ENCODE data around the gene MICALL2.

The MICALL2 gene

DNA sequence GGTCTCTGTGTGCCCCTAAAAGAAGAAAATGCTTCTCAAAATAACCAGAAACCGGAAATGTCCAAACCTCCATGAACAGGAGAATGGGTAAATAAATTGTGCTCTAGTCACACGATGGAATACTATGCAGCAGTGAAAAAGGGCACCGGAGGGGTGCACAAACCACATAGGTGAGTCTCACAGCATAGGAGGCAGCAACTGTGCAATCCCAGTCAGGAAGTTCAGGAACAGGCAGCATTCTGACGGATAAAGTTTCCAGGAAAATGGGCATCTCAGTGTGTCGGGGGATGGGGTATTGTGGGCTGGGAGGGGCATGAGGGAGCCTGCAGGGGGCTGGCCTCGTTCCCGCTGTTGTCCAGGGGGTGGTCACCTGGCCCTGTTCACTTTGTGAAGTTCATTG, 63.1 kb downstream of the MICALL2 start:
- no peak for DNase-seq (ENCODE audit: low read depth in 2 of 2, low spot score in 1 of 2)

DNA sequence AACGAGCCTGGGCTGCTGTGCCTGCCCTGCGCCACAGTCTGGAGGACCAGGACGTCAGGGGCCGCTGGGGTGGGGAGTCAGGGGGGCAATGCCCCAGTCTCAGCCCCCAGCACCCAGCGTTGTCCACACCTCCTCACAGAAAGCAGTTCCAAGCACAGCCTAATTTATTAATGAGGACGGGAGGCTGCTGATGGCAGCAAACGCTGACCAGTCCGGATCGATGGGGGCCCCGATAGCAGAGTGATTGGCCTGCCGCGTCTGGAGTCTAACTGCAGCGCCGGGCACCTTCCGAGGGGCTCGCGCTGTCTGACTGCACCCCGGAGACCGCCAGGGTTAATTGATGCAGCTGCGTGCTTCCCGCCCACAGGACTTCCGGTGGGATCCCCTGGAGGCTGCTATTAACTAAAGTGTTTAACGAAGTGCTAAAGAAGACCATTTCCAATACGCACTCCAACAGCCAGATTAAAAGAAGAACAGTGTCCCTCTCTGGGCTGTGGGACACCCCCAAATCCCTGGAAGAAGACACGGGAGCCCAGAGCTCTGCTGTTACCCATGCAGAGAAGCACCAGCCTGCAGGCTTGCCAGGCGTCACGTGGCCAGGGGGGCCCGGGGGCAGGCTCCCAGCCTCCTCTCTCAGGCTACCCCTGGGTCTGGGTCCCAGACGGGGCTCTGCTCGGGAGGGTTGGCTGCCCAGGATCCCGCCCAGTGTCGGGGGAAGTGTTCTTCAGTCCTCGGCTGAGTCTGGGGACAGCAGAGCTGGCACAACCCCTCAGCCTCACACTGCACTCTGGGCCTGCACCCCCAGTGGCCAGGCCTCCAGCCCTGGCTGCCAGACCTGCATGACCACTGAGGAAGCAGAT, 63.8 kb downstream of the MICALL2 start:
- no peak for DNase-seq (ENCODE audit: low read depth in 2 of 2, low spot score in 1 of 2)

DNA sequence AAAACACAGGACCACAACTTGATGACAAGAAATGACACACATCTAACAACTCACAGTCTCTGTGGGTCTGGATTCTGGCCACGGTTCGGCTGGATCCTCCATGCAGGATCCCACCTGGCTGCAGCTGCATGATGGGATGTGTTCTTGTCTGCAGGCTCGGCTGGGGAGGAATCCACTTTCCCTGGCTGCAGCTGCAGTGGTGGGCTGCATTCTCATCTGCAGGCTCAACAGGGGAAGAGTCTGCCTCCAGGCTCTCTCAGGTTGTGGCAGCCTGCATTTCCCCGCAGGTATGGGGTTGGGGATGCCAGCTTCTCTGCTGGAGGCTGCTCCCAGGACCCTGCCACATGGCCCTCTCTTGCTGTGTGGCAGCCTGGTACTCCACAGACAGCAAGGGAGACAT, 64.9 kb downstream of the MICALL2 start:
- no peak for DNase-seq (ENCODE audit: low read depth in 2 of 2, low spot score in 1 of 2)

DNA sequence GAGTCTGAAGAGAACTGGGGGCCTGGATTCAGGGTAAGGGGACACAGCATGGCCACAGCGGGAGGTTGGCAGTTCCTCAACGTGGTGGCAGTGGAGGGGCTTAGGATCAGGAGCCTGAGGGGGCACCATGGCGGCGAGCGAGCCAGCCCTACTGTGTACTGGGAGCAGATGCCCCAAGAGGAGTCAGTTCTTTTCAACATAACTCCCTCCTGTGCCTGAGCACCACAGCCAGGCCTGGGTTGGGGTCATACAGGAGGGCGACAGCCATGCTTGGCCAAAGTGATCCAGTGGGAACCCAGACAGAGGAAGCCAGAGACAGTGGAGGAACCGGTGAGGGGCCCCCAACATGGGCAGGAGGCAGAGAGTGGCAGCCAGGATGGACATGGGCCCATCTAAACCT, 65.8 kb downstream of the MICALL2 start:
- DNase-seq (ENCODE audit: low read depth in 2 of 2, low spot score in 1 of 2): no peak

DNA sequence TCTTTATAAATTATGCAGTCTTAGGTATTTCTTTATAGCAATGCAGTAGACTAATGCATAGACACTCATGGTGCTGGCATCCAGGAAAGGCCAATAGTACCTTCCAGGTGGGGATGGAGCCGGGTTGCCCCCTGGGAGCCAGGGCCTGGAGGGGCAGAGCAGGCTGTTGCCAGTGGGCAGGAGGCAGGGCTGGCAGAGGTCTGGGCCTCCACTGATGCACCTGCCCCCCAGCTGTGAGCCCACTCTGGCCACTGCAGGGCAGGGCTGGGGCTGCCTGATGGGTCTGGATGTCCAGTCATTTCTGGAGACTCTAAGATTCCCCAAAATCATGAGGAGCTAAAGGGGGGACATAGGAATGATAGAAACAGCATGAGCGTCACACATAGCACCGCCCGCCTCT, 66.7 kb downstream of the MICALL2 start:
- no peak for DNase-seq (ENCODE audit: low read depth in 2 of 2, low spot score in 1 of 2)

DNA sequence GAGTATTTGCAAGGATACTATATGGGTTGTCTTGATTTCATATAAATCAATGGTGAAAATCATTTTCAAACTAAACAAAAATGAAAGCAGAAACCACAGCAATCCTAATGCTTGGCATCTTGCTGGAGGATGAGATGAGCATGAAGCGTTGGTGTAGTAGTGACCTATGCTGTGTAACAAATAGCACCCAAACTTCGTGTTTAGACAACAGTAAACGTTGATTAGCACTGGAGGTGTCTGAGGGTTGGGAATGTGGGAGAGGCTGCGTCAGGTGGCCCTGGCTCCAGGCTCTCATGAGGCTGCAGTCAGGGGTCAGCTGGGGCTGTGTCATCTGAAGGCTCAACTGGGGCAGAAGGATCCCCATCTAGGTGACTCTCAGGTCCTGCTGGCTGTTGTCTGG, 67.8 kb downstream of the MICALL2 start:
- no peak for DNase-seq (ENCODE audit: low read depth in 2 of 2, low spot score in 1 of 2)

DNA sequence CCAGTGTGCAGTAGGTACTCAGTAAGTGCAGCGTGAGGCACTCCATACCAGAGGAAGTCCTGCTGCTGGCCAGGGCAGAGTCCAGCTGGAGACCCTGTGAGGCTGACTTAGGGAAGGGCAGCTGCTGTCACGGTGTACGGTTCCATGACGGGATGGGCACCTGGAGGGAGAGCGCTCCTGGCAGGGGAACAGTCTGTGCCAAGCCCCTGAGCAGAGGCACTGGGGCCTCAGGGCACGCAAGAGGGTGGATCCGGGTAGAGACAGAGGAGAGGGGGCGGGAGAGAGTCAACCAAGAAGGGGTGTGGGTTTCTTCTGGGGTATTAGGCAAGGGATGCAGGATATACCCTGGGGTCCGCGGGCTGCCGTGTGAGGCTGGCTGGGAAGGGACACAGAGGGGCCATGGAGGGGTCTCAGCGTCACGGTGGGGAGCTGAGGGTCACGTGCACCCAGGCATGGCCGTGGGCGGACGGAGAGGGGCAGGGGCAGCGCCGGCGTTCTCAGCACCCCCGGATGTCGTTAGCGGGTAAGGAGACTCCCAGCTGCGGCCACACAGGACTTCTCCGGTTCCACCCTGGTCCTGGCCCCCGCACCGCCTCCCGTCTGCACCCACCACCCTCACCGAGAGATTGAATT, 70.5 kb downstream of the MICALL2 start:
- DNase-seq (ENCODE audit: low read depth in 2 of 2, low spot score in 1 of 2): no peak

DNA sequence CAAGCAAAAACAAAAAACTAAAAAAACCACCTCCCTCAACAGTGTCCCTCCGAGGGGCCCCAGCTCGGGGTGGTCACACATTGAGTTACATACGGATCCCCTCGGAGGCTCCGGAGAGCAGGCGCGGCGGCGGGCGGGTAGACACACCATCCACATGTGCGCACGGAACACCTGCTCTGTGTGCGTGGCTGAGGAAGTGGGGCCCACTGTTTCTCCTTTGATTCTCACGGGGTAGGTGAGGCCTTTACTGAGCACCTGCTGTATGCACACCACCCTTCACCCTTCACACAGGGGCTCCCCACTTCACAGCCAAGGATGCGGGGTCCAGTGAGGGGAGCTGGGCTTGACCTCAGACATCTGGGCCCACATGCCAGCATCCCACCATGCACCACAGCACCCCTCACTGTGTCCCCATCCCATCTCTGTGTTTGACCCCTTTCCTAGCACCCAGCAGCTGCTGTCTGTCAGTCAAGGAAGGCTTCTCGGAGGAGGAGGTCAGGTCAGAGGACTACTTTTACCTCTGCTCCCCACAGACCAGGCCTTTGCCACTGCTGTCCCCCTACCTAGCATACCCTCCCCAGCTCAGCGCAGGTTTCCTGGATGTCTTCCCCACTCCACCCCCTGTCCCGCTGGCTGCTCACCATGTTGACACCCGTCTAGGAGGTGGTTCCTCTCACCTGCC, 71.1 kb downstream of the MICALL2 start:
- no peak for DNase-seq (ENCODE audit: low read depth in 2 of 2, low spot score in 1 of 2)

DNA sequence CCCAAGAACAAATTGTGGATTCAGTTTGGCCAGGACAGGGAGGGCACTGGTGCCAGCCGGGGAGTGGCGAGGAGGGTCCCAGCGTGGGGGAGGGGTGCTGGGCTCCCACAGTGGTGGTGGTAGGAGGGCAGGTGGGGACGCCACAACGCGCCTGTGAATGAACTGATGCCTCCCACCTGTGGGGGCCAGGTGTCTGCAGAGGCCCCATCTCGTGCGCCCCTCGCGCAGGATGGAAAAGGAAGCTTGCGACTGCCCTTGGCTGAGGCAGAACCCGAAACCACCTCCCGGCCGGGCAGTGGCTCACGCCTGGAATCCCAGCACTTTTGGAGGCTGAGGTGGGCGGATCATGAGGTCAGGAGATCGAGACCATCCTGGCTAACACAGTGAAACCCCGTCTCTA, 72.0 kb downstream of the MICALL2 start:
- no peak for DNase-seq (ENCODE audit: low read depth in 2 of 2, low spot score in 1 of 2)

DNA sequence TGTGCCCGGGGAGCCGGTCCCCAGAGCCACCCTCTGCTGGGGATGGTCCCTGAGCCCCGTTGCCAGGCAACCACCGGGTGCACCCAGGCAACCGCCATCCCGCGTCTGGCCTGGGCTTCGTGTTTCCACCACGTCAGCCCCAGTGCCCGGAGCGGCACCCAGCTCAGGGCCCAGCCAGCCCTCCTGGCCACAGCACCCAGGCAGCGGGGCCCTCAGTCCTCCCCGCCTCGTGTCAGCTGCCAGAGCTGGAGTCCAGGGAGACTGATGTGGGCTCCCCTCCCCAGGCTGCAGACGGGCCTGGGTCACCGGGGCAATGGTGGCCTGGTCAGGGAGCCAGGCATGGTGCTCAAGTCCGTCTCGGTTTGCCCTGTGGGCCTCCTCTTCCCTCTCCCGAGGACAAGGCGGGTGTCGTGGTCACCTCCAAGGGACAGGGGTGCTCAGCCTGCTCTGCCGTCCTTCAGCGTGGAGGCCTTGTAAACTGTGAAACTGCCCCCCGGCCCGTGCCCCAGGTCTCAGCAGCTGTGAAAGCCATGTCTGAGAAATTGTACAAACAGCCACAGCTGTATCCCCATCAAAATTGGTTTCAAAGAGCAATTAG, 72.5 kb downstream of the MICALL2 start:
- DNase-seq (ENCODE audit: low read depth in 2 of 2, low spot score in 1 of 2): no peak

DNA sequence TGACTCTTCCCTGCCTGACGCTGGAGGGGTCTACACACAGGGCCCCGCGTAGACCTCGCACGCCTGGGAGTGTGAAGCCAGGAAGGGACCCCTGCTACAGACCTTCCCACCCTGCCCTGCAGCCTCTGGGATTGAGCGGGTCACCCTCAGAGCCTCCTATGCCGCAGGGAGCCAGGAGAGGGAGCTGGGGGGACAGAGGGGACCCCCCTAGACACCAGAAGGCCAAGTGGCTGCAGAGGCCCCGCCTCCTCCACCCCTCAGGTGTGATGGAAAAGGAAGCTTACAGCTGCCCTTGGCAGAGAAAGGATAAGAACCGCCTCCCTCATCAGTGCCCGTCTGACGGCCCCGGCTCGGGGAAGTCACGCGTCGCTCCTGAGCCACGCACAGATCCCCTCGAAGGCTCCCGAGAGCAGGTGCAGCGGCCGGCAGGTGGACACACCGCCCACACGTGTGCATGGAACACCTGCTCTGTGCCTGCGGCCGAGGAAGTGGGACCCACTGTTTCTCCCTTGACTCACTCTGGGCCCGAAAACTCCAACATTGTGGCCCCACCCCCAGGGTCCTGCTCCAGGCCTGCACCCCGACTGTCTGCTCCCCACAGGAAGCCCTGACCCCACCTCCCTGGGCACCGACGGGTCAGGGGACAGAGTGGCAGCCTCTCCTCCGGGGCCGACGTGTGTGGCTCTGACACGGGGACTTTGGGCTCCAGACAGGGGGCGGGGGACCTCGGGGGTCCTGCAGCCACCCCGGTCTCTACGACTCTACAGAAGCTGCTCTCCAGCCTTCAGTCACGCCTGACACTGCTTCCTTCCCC, 73.3 kb downstream of the MICALL2 start:
- no peak for DNase-seq (ENCODE audit: low read depth in 2 of 2, low spot score in 1 of 2)

DNA sequence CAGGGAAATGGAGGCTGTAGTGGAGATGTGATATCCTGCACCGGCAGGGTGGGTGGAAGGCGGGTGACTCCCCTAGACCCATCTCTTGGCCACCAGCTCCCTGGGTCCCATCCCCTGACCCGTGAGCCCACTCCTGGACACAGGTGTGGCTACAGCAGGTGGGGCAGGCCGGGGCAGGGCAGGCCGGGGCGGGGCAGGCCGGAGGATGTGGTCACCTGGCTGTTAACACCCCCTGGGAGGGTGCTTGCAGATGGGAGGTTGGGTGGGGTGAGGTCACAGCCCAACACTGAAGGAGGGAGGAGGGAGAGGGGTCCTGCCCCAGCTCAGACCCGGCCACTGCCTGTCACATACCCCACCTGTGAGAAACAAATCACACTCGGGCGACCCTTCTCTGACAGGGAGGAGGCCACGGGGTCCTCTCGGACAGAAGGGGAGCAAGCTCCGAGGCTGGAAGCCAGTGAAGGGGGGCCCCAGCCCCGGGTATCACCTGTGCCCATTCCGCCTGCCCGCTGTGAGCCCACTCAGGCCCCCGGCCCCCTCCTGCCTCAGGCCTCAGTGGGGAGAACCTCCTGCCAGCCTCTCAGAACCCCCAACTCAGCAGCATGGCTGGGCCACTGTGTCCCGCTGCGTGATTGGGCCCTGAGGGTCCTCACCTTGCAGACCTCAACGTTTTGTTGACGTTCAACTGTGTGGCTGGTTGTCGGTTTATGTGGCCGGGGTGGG, 74.0 kb downstream of the MICALL2 start:
- no peak for DNase-seq (ENCODE audit: low read depth in 2 of 2, low spot score in 1 of 2)

Measured in stimulated activated CD8-positive, alpha-beta memory T cell treated with anti-CD3 and anti-CD28 coated beads, Interleukin-4, amount 100 ng/mL, for 1 hour (primary cell).